Muscle of leg (tissue), 11 donors: Measurements from ENCODE around the gene COL27A1. TPM values are rescaled to one million over a fixed set of nuclear protein-coding genes. Genes with fewer than 3 reads are reported as not detected.

Experiments used
- DNase-seq: peaks from one replicate; pipeline ENCODE4 v3.0.0; 2013
- H3K27ac ChIP-seq: one replicate; pipeline ENCODE4 v1.5.1; 2013; ENCODE audit warnings: mild to moderate bottlenecking, low read length, control low read depth
- H3K27me3 ChIP-seq: one replicate; pipeline ENCODE4 v1.6.1; 2013; ENCODE audit warnings: low read length; ENCODE audit not compliant: control insufficient read depth, insufficient read depth
- H3K36me3 ChIP-seq: one replicate; pipeline ENCODE4 v1.6.1; 2013; ENCODE audit warnings: low read length; ENCODE audit not compliant: control insufficient read depth, insufficient read depth
- H3K4me1 ChIP-seq: one replicate; pipeline ENCODE4 v1.6.1; 2013; ENCODE audit warnings: low read length; ENCODE audit not compliant: control insufficient read depth, insufficient read depth
- H3K4me3 ChIP-seq: one replicate; pipeline ENCODE4 v1.5.1; 2013; ENCODE audit warnings: low read length, control low read depth
- H3K9me3 ChIP-seq: replicated peaks from 2 replicates; pipeline ENCODE4 v1.6.1; 2013; ENCODE audit warnings: low read depth, low read length; ENCODE audit not compliant: control insufficient read depth
- WGBS: methylation state at CpG from one replicate; pipeline ENCODE4 v1.1.5; 2013; ENCODE audit warnings: missing lambda C conversion rate; ENCODE audit not compliant: insufficient coverage; 5-methylcytosine and 5-hydroxymethylcytosine counted together
- polyA plus RNA-seq, 8 donors: library from polyadenylated mRNA; unstranded; fragments of 120-200 nt; gene quantifications; one replicate each; pipeline versions ENCODE4 v1.2.1 to v1.2.3, GENCODE V29; 2013; ENCODE audit warnings: inconsistent platforms in 1 of 8, low replicate concordance in 1 of 8; ENCODE audit not compliant: insufficient read length in 8 of 8, insufficient read depth in 1 of 8
- total RNA-seq: library from RNA; stranded (reverse); fragments of 120-200 nt; gene quantifications from one replicate; pipeline ENCODE4 v1.2.4, GENCODE V29; 2013

Gene COL27A1
- total and polyA plus RNA-seq, 9 donors = 22.1 to 41.3 (median 33.9) TPM

GRCh38 chr9:114132550-114132918, 22.8 kb upstream of the COL27A1 start:
- H3K9me3 ChIP-seq = peaks cover 7% of the 10 kb centered on the region
- DNase-seq = no peak
- H3K27ac ChIP-seq = no peak overlapping the region
- peaks cover 5% of the 10 kb centered on the region for H3K27me3 ChIP-seq
- H3K4me3 ChIP-seq = no peak overlapping the region
- H3K4me1 ChIP-seq = peaks cover 12% of the 10 kb centered on the region
- no CpG with 5 or more reads among the region's 7 CpGs for WGBS
- H3K36me3 ChIP-seq = no peaks in the 10 kb centered on the region

- Histone ChIP-seq H3K4me3 (no peak overlapping the region), H3K27ac (no peak overlapping the region), H3K36me3 (no peaks in the 10 kb centered on the region), H3K4me1 (peaks cover 27% of the 10 kb centered on the region), H3K9me3 (peaks cover 2% of the 10 kb centered on the region), H3K27me3 (peaks cover 3% of the 10 kb centered on the region)
- 63% methylated on average over 3 of the region's 5 CpGs for WGBS
- no peak for DNase-seq
Measured at GRCh38 chr9:114134827-114135396, 20.4 kb upstream of the COL27A1 start.

GRCh38 chr9:114137831-114138230, 17.5 kb upstream of the COL27A1 start:
- DNase-seq = no peak
- Histone ChIP-seq H3K36me3 (no peaks in the 10 kb centered on the region), H3K27me3 (peaks cover 3% of the 10 kb centered on the region), H3K4me1 (peaks cover 41% of the 10 kb centered on the region), H3K9me3 (peaks cover 2% of the 10 kb centered on the region), H3K4me3 (no peak overlapping the region), H3K27ac (no peak overlapping the region)
- WGBS = 87% methylated on average over 3 of the region's 6 CpGs

- Histone ChIP-seq H3K27ac (no peak overlapping the region), H3K36me3 (no peaks in the 10 kb centered on the region), H3K4me3 (no peak overlapping the region), H3K9me3 (peaks cover 2% of the 10 kb centered on the region), H3K4me1 (peaks cover 47% of the 10 kb centered on the region), H3K27me3 (peaks cover 3% of the 10 kb centered on the region)
- WGBS = 74% methylated on average over 8 of the region's 8 CpGs
- DNase-seq = no peak
Measured at GRCh38 chr9:114138552-114138971, 16.8 kb upstream of the COL27A1 start.

GRCh38 chr9:114139071-114139470, 16.3 kb upstream of the COL27A1 start:
- H3K27ac ChIP-seq = no peak overlapping the region

GRCh38 chr9:114140401-114140800, 14.9 kb upstream of the COL27A1 start:
- DNase-seq = no peak
- no CpG with 5 or more reads among the region's 2 CpGs for WGBS
- H3K9me3 ChIP-seq = peaks cover 2% of the 10 kb centered on the region
- peaks cover 3% of the 10 kb centered on the region for H3K27me3 ChIP-seq
- H3K27ac ChIP-seq = no peak overlapping the region
- H3K36me3 ChIP-seq = no peaks in the 10 kb centered on the region
- no peak overlapping the region for H3K4me3 ChIP-seq
- H3K4me1 ChIP-seq = peaks cover 47% of the 10 kb centered on the region

More at GRCh38 chr9:114139071-114139470, 16.3 kb upstream of the COL27A1 start:
- 52% methylated on average over 5 of the region's 5 CpGs for WGBS
- peaks cover 47% of the 10 kb centered on the region for H3K4me1 ChIP-seq
- no peaks in the 10 kb centered on the region for H3K36me3 ChIP-seq
- no peak for DNase-seq
- peaks cover 3% of the 10 kb centered on the region for H3K27me3 ChIP-seq
- no peak overlapping the region for H3K4me3 ChIP-seq
- H3K9me3 ChIP-seq = peaks cover 2% of the 10 kb centered on the region

- Histone ChIP-seq H3K4me1 (peaks cover 47% of the 10 kb centered on the region), H3K27me3 (peaks cover under 1% of the 10 kb centered on the region), H3K36me3 (no peaks in the 10 kb centered on the region), H3K27ac (peak overlapping the region; percentile 48), H3K9me3 (peaks cover 2% of the 10 kb centered on the region), H3K4me3 (no peak overlapping the region)
- 40% methylated on average over 1 of the region's 4 CpGs for WGBS
- no peak for DNase-seq
Measured at GRCh38 chr9:114140850-114141249, 14.5 kb upstream of the COL27A1 start.

- Histone ChIP-seq H3K36me3 (no peaks in the 10 kb centered on the region), H3K27me3 (peaks cover 2% of the 10 kb centered on the region), H3K4me1 (peaks cover 47% of the 10 kb centered on the region), H3K4me3 (no peak overlapping the region), H3K9me3 (peaks cover 2% of the 10 kb centered on the region), H3K27ac (peak overlapping the region; percentile 17)
- peak; percentile 61 for DNase-seq
- 48% methylated on average over 2 of the region's 7 CpGs for WGBS
Measured at GRCh38 chr9:114141553-114142402, 13.6 kb upstream of the COL27A1 start.

- Histone ChIP-seq H3K9me3 (no peaks in the 10 kb centered on the region), H3K27me3 (peaks cover 6% of the 10 kb centered on the region), H3K36me3 (no peaks in the 10 kb centered on the region), H3K4me3 (no peak overlapping the region), H3K27ac (no peak overlapping the region), H3K4me1 (peaks cover 47% of the 10 kb centered on the region)
- WGBS = no CpG with 5 or more reads among the region's 5 CpGs
- no peak for DNase-seq
Measured at GRCh38 chr9:114143234-114143633, 12.1 kb upstream of the COL27A1 start.

- Histone ChIP-seq H3K36me3 (no peaks in the 10 kb centered on the region), H3K27ac (no peak overlapping the region), H3K4me3 (no peak overlapping the region), H3K4me1 (peaks cover 22% of the 10 kb centered on the region), H3K27me3 (peaks cover 8% of the 10 kb centered on the region), H3K9me3 (no peaks in the 10 kb centered on the region)
- WGBS = 81% methylated on average over 4 of the region's 6 CpGs
- DNase-seq = no peak
Measured at GRCh38 chr9:114146735-114147134, 8.6 kb upstream of the COL27A1 start.
